Measurements from ENCODE around the gene TBX2.

- no peak for TF ChIP-seq CTCF (IDR thresholded peaks at IDR 0.05)
- TF ChIP-seq POLR2A (IDR thresholded peaks at IDR 0.05), result no peak
- no peak for TF ChIP-seq POLR2AphosphoS5 (IDR thresholded peaks at IDR 0.05; ENCODE audit: insufficient read depth in 1 of 2, low read depth in 1 of 2)
These were observed 52.1 kb downstream of the TBX2 start for GRCh38 chr17:61451538-61452300.
